Smooth muscle cell (in vitro differentiated cells): ENCODE results near the gene XRRA1. TPM values are rescaled to one million over a fixed set of nuclear protein-coding genes. Genes with fewer than 3 reads are reported as not detected.

Experiments
- DNase-seq: peaks from one replicate; lab custom pipeline; 2025; ENCODE audit not compliant: unreplicated experiment; lab: John Stamatoyannopoulos, UW
- H2AFZ ChIP-seq: fragments of 200-600 bp; sonication (generic); 2 replicates; pipeline ENCODE4 v1.6.0; 2016; ENCODE audit warnings: antibody characterized with exemption, low read depth, mild to moderate bottlenecking
- H3F3A ChIP-seq: fragments of 200-600 bp; sonication (generic); 2 replicates; pipeline ENCODE4 v1.6.0; 2017; ENCODE audit warnings: antibody characterized with exemption, low read depth
- H3K27ac ChIP-seq: fragments of 200-600 bp; sonication (generic); 2 replicates; pipeline ENCODE4 v1.5.1; 2016; ENCODE audit warnings: low read depth, mild to moderate bottlenecking
- H3K27me3 ChIP-seq: fragments of 200-600 bp; sonication (generic); 2 replicates; pipeline ENCODE4 v1.6.1; 2016; ENCODE audit warnings: low read depth, mild to moderate bottlenecking
- H3K36me3 ChIP-seq: fragments of 200-600 bp; sonication (generic); 2 replicates; pipeline ENCODE4 v1.5.1; 2016; ENCODE audit warnings: low read depth
- H3K4me1 ChIP-seq: fragments of 200-600 bp; sonication (generic); 2 replicates; pipeline ENCODE4 v1.5.1; 2016; ENCODE audit warnings: low read depth
- H3K4me2 ChIP-seq: fragments of 200-600 bp; sonication (generic); 2 replicates; pipeline ENCODE4 v1.6.0; 2016; ENCODE audit warnings: mild to moderate bottlenecking
- H3K4me3 ChIP-seq: fragments of 200-600 bp; sonication (generic); 2 replicates; pipeline ENCODE4 v1.5.1; 2016; ENCODE audit warnings: mild to moderate bottlenecking
- H3K79me2 ChIP-seq: fragments of 200-600 bp; sonication (generic); 2 replicates; pipeline ENCODE4 v1.6.0; 2016; ENCODE audit warnings: low read depth, mild to moderate bottlenecking
- H3K9ac ChIP-seq: fragments of 200-600 bp; sonication (generic); 2 replicates; pipeline ENCODE4 v1.6.0; 2016; ENCODE audit warnings: low read depth
- H3K9me3 ChIP-seq: fragments of 200-600 bp; sonication (generic); replicated peaks from 2 replicates; pipeline ENCODE4 v1.5.1; 2016; ENCODE audit warnings: low read depth
- H4K20me1 ChIP-seq: fragments of 200-600 bp; sonication (generic); 2 replicates; pipeline ENCODE4 v1.6.0; 2016; ENCODE audit warnings: low read depth
- WGBS: methylation state at CpG from one replicate; pipeline ENCODE4 v1.1.7; 2016; ENCODE audit warnings: low lambda C conversion rate; 5-methylcytosine and 5-hydroxymethylcytosine counted together
- polyA plus RNA-seq: library from polyadenylated mRNA; unstranded; fragments of >200 nt; fragmentation: Nextera tagmentation; extraction: Ambion mirVana; gene quantifications from 2 replicates; pipeline ENCODE4 v1.2.1, GENCODE V29; 2016
- total RNA-seq: library from RNA; depleted of rRNA; stranded (reverse); fragments of >200 nt; gene quantifications from 2 replicates; pipeline ENCODE4 v1.2.3, GENCODE V29; 2014
- TF ChIP-seq, protein P1 (sequence below): fragments of 200-600 bp; sonication (generic); IDR thresholded peaks from 2 replicates; pipeline ENCODE4 v1.5.1; 2017; ENCODE audit warnings: borderline replicate concordance, mild to moderate bottlenecking, antibody characterized with exemption; ENCODE audit not compliant: insufficient read depth, poor library complexity, severe bottlenecking

Gene XRRA1
- total and polyA plus RNA-seq, 2 experiments from 2014 or later, result 3.8 to 9.4 TPM

- Histone ChIP-seq H3K4me2 (no peak overlapping the region), H3K27ac (peak overlapping the region; percentile 31), H3K36me3 (peaks cover 21% of the 10 kb centered on the region), H3F3A (peaks cover 29% of the 10 kb centered on the region), H3K4me1 (peaks cover 3% of the 10 kb centered on the region), H3K27me3 (no peaks in the 10 kb centered on the region), H3K9ac (no peak overlapping the region), H3K9me3 (no peaks in the 10 kb centered on the region), H3K79me2 (peaks cover 6% of the 10 kb centered on the region), H2AFZ (no peak overlapping the region), H3K4me3 (no peak overlapping the region), H4K20me1 (no peaks in the 10 kb centered on the region)
- WGBS, result 86% methylated on average over 1 of the region's 1 CpG
- DNase-seq, result no peak
- TF ChIP-seq, protein P1, sequence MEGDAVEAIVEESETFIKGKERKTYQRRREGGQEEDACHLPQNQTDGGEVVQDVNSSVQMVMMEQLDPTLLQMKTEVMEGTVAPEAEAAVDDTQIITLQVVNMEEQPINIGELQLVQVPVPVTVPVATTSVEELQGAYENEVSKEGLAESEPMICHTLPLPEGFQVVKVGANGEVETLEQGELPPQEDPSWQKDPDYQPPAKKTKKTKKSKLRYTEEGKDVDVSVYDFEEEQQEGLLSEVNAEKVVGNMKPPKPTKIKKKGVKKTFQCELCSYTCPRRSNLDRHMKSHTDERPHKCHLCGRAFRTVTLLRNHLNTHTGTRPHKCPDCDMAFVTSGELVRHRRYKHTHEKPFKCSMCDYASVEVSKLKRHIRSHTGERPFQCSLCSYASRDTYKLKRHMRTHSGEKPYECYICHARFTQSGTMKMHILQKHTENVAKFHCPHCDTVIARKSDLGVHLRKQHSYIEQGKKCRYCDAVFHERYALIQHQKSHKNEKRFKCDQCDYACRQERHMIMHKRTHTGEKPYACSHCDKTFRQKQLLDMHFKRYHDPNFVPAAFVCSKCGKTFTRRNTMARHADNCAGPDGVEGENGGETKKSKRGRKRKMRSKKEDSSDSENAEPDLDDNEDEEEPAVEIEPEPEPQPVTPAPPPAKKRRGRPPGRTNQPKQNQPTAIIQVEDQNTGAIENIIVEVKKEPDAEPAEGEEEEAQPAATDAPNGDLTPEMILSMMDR, result no peak
Observed at GRCh38 chr11:74820763-74821162, 128.1 kb downstream of the XRRA1 start.

GRCh38 chr11:74819400-74819799 is 129.5 kb downstream of the XRRA1 start:
- peaks cover 29% of the 10 kb centered on the region for H3F3A ChIP-seq
- WGBS, result 22% methylated on average over 1 of the region's 1 CpG
- peaks cover 3% of the 10 kb centered on the region for H3K4me1 ChIP-seq
- no peak overlapping the region for H2AFZ ChIP-seq
- no peaks in the 10 kb centered on the region for H3K9me3 ChIP-seq
- no peak for DNase-seq
- peak overlapping the region; percentile 18 for H3K4me2 ChIP-seq
- H3K27me3 ChIP-seq, result no peaks in the 10 kb centered on the region
- no peak overlapping the region for H3K9ac ChIP-seq
- H3K36me3 ChIP-seq, result peaks cover 11% of the 10 kb centered on the region
- TF ChIP-seq, protein P1, result no peak
- H3K79me2 ChIP-seq, result peaks cover 11% of the 10 kb centered on the region
- H3K27ac ChIP-seq, result peak overlapping the region; percentile 31
- no peaks in the 10 kb centered on the region for H4K20me1 ChIP-seq
- no peak overlapping the region for H3K4me3 ChIP-seq

DNA sequence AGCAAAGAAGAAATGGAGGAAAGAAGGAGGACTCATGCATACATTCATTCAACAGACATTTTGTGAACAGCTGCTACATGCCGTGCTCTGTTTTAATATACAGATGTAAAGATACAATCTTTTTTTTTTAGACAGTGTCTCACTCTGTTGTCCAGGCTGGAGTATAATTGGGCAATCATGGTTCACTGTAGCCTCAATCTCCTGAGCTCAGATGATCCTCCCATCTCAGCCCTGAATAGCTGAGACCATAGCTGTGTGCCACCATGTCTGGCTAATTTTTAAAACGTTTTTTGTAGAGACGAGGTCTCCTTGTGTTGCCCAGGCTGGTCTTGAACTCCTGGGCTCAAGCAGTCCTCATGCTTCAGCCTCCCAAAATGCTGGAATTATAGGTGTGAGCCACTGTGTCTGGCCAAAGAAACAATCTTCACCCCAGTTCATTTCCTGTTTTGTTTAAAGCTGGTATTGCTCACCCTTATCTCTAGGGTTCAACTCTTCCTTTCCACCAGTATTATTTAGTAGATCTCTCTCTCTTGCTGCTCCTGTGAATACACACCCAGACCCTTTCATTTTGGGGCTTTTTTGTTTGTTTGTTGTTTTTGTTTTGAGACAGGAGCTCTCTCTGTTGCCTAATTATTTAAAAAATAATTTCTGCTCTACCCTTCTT is 130.5 kb downstream of the XRRA1 start:
- Histone ChIP-seq H3F3A (peaks cover 29% of the 10 kb centered on the region), H3K9me3 (no peaks in the 10 kb centered on the region), H3K36me3 (peaks cover 4% of the 10 kb centered on the region), H3K79me2 (peaks cover 11% of the 10 kb centered on the region), H2AFZ (no peak overlapping the region), H3K27ac (peak overlapping the region; percentile 31), H3K27me3 (no peaks in the 10 kb centered on the region), H3K9ac (no peak overlapping the region), H3K4me1 (peaks cover 3% of the 10 kb centered on the region), H3K4me2 (no peak overlapping the region), H4K20me1 (no peaks in the 10 kb centered on the region), H3K4me3 (no peak overlapping the region)
- TF ChIP-seq, protein P1, result no peak
- no peak for DNase-seq
- 91% methylated on average over 3 of the region's 3 CpGs for WGBS

GRCh38 chr11:74816664-74817063 is 132.2 kb downstream of the XRRA1 start:
- WGBS, result 58% methylated on average over 2 of the region's 2 CpGs

More at GRCh38 chr11:74816664-74817063, 132.2 kb downstream of the XRRA1 start:
- Histone ChIP-seq H3K9me3 (no peaks in the 10 kb centered on the region), H3K9ac (no peak overlapping the region), H3K4me1 (peaks cover 3% of the 10 kb centered on the region), H3K79me2 (peaks cover 5% of the 10 kb centered on the region), H3K36me3 (peaks cover 4% of the 10 kb centered on the region), H3K4me2 (no peak overlapping the region), H3K27ac (no peak overlapping the region), H3F3A (peaks cover 19% of the 10 kb centered on the region), H3K4me3 (no peak overlapping the region), H4K20me1 (no peaks in the 10 kb centered on the region), H2AFZ (no peak overlapping the region), H3K27me3 (no peaks in the 10 kb centered on the region)
- TF ChIP-seq, protein P1, result no peak
- no peak for DNase-seq
